SH-SY5Y (cell line): Measurements from ENCODE around the gene TPRX1.

Experiments
- GATA2 ChIP-seq: IDR thresholded peaks from 2 replicates; pipeline ENCODE4 v1.6.1; 2011; ENCODE audit warnings: mild to moderate bottlenecking, low read depth, low read length
- GATA3 ChIP-seq: IDR thresholded peaks from 2 replicates; pipeline ENCODE4 v1.6.1; 2011; ENCODE audit warnings: low read depth, mild to moderate bottlenecking, low read length, moderate library complexity

DNA sequence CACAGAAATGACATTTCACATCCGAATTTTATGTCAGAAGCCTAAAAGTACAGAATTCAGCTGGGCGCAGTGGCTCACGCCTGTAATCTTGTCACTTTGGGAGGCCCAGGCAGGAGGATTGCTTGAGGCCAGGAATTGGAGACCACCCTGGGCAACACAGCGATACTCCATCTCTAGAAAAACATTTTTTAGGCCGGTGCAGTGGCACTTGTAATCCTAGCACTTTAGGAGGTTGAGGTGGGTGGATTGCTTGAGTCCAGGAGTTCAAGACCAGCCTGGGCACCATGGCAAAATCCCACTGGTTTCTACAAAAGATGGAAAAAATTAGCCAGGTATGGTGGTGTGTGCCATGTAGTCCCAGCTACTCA lies 43.7 kb downstream of the TPRX1 start:
- TF ChIP-seq GATA2 (no peak), GATA3 (no peak)
